Brain pericyte (primary cell): ENCODE results near the gene EMSY.

ENCODE experiments used
- DNase-seq: peaks from one replicate; pipeline ENCODE4 v3.0.0-alpha.2; 2012; ENCODE audit warnings: low read depth, low spot score

EMSY gene

DNA sequence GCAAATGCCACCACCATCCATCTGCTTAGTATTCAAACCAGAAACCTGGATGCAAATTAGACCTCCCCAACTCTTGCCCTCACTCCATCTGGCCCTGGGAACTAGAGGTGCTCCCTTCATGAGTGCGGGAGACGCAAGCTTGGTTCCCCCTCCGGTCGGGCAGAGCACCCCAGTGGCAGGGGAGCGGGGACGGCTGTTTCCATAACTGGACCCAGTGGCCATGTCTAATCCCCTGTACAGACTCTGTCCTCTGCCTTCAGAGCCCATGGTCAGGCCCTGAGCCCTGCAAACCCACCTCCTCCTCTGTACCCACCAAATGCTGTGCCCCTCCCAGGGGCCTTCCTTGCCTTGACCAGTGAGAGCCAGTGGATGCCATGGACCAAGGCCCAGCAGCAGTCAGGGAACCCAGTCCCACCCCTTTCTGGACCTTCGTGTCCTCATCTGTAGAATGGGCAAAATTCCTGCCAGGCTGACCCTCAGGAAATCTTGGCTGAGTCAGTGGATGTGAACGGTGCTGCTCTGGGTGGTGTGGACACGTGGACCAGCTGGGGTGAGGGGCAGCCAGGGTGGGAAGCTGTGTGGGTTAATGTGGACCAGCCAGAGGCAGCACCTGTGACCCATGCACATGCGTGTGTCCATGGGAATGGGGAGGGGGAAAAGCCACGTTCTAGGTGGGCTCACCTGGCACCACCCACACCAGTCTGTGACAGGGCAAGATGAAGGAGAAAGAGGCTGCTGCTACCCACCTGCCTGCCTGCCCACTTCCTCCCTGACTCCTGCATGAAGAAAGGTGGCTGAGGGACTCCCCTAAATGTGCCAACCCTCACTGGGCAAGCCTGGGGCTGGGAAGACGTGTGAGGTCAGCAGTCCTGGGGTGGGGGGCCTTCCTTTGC is 153.0 kb downstream of the EMSY start:
- no peak for DNase-seq

GRCh38 chr11:76598426-76598839 is 153.6 kb downstream of the EMSY start:
- DNase-seq, result no peak

GRCh38 chr11:76599041-76600013 is 154.5 kb downstream of the EMSY start:
- DNase-seq, result no peak

DNA sequence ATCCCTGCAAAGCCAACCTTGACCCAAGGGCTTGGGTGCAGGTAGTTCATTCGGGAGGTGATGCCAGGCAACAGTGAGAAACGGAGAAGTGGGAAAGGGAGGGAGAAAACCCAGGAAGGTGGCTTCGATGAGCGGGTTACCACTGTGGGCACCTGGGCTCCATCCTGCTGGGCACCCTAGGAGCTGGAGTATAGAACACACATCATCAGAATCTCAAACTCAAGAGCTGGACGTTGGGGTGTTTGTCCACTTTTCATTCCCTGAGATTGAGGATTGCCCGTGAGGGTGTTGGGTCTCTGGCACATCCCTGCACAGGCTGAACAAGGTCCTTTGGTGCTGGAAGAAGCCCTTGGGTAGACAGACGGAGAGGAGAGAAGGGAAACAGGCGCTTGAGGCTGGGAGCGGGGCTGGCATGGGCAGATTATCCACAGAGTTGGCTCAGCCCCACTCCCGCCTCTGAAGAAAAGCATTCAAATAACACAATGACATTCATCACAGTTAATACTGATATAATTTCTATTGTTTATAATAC is 155.4 kb downstream of the EMSY start:
- no peak for DNase-seq

DNA sequence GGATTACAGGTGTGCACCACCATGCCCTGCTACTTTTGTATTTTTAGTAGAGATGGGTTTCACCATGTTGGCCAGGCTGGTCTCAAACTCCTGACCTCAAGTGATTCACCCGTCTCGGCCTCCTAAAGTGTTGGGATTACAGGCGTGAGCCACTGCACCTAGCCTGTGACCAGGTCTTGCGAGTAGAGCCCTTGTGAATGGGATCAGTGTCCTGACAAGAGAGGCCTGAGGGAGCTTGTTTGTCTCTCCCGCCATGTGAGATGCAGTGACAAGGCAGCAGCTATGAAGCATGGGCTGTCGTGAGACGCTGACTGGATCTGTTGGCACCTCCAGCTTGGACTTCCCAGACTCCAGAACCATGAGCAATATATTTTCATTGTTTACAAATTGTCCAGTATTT is 156.5 kb downstream of the EMSY start:
- DNase-seq, result no peak

- DNase-seq, result no peak
Observed at GRCh38 chr11:76601724-76602123, 156.9 kb downstream of the EMSY start.

DNA sequence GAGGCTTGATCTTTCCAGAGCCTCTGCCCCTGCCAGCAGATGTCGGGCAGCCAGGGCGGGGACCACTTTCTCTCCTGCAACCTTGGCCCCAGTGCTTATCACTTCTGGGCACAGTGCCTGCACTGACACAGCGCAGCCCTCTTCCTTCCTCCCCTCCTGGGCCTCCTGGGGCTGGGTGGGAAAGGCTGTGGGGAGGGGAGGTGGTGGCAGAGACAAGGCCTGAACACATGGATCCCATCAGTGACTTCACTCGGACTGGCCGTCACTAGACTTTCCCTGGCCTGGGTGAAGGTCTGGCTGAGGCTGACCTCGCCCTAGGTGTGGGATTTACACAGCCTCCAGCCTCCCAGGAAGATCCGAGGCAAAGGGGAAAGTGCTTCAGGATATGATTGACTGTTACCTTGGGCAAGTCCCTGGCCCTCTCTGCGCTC is 157.6 kb downstream of the EMSY start:
- no peak for DNase-seq
